ENCODE data around the gene C6orf136. TPM values are rescaled to one million over a fixed set of nuclear protein-coding genes. Genes with fewer than 3 reads are reported as not detected.

Gene C6orf136
- total and polyA plus RNA-seq, 9 of the 15 experiments (the other 6 are each of a cell fraction or from before 2014, with no cell fraction given), result 14.1 to 63.1 (median 18.4) TPM

GRCh38 chr6:30626484-30627366 lies 20.2 kb upstream of the C6orf136 start, which contains the start of gene ATAT1 (continued):
- TF ChIP-seq PATZ1 (CRISPR knock-in tag; IDR thresholded peaks at IDR 0.05; ENCODE audit: borderline replicate concordance) (0 out of 2 replicates have a peak, but pooled peaks have one; percentile 37), ZNF707 (CRISPR knock-in tag; conservative IDR thresholded peaks at IDR 0.05) (no peak), CREB5 (CRISPR knock-in tag; IDR thresholded peaks at IDR 0.05) (peak; percentile 49; the same call in 1 of the 2 replicates), CBX1 (IDR thresholded peaks at IDR 0.05; ENCODE audit: low read depth) (no peak), RAD21 (CRISPR knock-in tag; conservative IDR thresholded peaks at IDR 0.05 in 1 of 2, IDR thresholded peaks at IDR 0.05 in 1 of 2) (peak; percentile 3 to 9; a peak in 1 of 4 replicates), BMI1 (IDR thresholded peaks at IDR 0.05; ENCODE audit: low read length) (no peak), CTCFL (IDR thresholded peaks at IDR 0.05; ENCODE audit: borderline replicate concordance, insufficient read depth, low read depth, low read length, poor library complexity, severe bottlenecking) (no peak), IFI16 (CRISPR knock-in tag; IDR thresholded peaks at IDR 0.05) (no peak), ELF4 (CRISPR knock-in tag; IDR thresholded peaks at IDR 0.05) (peak; percentile 10; the same call in 1 of the 2 replicates), MYBL2 (IDR thresholded peaks at IDR 0.05; ENCODE audit: low read depth) (no peak), MYBL2 (CRISPR knock-in tag; IDR thresholded peaks at IDR 0.05; ENCODE audit: borderline replicate concordance) (no peak), TAF9B (IDR thresholded peaks at IDR 0.05; ENCODE audit: partially characterized antibody) (no peak), HIVEP1 (CRISPR knock-in tag; IDR thresholded peaks at IDR 0.05) (no peak), DLX4 (CRISPR knock-in tag; IDR thresholded peaks at IDR 0.05) (no peak), KLF16 (IDR thresholded peaks at IDR 0.05) (no peak), CBX2 (IDR thresholded peaks at IDR 0.05; ENCODE audit: insufficient read depth, low read length, poor library complexity, severe bottlenecking) (no peak), NR2F6 (CRISPR knock-in tag; IDR thresholded peaks at IDR 0.05) (no peak), EHMT2 (IDR thresholded peaks at IDR 0.05) (no peak), HMGN3 (IDR thresholded peaks at IDR 0.05; ENCODE audit: borderline replicate concordance, extremely low read depth, insufficient read length, low read depth, low read length) (peak; percentile 92), MYNN (IDR thresholded peaks at IDR 0.05) (peak; percentile 75; the same call in 1 of the 2 replicates), MYNN (CRISPR knock-in tag; IDR thresholded peaks at IDR 0.05) (no peak), NR1H2 (CRISPR knock-in tag; IDR thresholded peaks at IDR 0.05) (no peak), ATF7 (IDR thresholded peaks at IDR 0.05) (no peak)

Measured in K562 (cell line).